Measurements from ENCODE around the gene TNFRSF9. TPM values are rescaled to one million over a fixed set of nuclear protein-coding genes. Genes with fewer than 3 reads are reported as not detected.

TNFRSF9 gene
- total and polyA plus RNA-seq, 4 donors = under 0.01 to 0.09 (median 0.02) TPM; not detected in 1

DNA sequence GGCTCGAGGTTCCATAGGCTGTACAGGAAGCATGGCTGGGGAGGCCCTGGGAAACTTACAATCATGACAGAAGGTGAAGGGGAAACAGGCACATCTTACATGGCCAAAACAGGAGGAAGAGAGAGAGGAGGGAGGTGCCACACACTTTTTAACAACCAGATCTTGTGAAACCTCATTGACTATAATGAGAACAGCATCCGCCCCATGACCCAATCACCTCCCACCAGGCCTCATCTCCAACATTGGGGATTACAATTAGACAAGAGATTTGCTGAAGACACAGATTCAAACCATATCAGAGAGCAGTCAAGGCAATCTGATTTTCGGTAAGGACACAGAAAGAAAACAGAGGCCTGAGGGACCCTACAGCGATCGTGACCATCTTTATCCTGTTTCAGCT, 41.7 kb downstream of the TNFRSF9 start:
- Histone ChIP-seq H3K4me3 (ENCODE audit: low read depth in 1 of 3, low read length in 3 of 3) (no peak overlapping the region), H3K9me3 (ENCODE audit: control insufficient read depth in 4 of 4, low read length in 3 of 4) (no peaks in the 10 kb centered on the region), H3K9ac (ENCODE audit: low read depth in 1 of 2, low read length in 2 of 2) (no peak overlapping the region), H3K4me1 (ENCODE audit: control insufficient read depth in 4 of 4, insufficient read depth in 4 of 4, low read length in 3 of 4) (peaks cover 0 to 3% (median 1%) of the 10 kb centered on the region in 4 donors), H3K36me3 (ENCODE audit: control insufficient read depth in 4 of 4, insufficient read depth in 3 of 4, low read depth in 1 of 4, low read length in 3 of 4) (no peaks in the 10 kb centered on the region), H3K27me3 (ENCODE audit: control insufficient read depth in 4 of 4, insufficient read depth in 4 of 4, low read length in 3 of 4) (no peaks in the 10 kb centered on the region), H3K27ac (ENCODE audit: low read depth in 1 of 2, low read length in 2 of 2) (no peak overlapping the region)
- TF ChIP-seq EGR1 (IDR thresholded peaks at IDR 0.05; ENCODE audit: low read depth in 2 of 2) (no peak), ATF3 (IDR thresholded peaks at IDR 0.05) (no peak)
- TF ChIP-seq, protein P1, sequence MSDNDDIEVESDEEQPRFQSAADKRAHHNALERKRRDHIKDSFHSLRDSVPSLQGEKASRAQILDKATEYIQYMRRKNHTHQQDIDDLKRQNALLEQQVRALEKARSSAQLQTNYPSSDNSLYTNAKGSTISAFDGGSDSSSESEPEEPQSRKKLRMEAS (IDR thresholded peaks at IDR 0.05) = no peak
- WGBS = 90% methylated on average over 5 of the region's 5 CpGs
- no peak for DNase-seq (ENCODE audit: low spot score)

DNA sequence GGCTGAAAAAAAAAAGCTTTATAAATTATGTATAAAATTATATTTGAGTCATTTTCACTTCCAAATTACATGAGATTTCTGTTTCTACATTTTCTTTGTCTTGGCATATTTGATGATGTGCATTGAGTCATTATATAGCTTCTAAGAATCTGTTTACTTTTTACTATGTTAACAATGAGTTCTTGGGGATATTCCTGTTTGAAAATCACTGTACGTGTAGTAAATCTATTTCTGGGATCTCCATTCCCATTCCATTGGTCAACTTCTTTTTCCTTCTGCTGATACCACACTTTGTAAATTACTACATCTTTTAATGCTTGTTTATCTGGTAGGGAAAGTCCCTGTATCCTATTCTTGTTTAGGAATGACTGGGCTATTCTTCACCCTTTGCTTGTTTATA, 43.6 kb downstream of the TNFRSF9 start:
- no peaks in the 10 kb centered on the region for H3K4me1 ChIP-seq (ENCODE audit: control insufficient read depth in 4 of 4, insufficient read depth in 4 of 4, low read length in 3 of 4)
- no peak overlapping the region for H3K4me3 ChIP-seq (ENCODE audit: low read depth in 1 of 3, low read length in 3 of 3)
- H3K9me3 ChIP-seq (ENCODE audit: control insufficient read depth in 4 of 4, low read length in 3 of 4) = no peaks in the 10 kb centered on the region
- WGBS = 56% methylated on average over 1 of the region's 1 CpG
- TF ChIP-seq ATF3 (IDR thresholded peaks at IDR 0.05) (no peak), NR2F2 (IDR thresholded peaks at IDR 0.05) (no peak), EGR1 (IDR thresholded peaks at IDR 0.05; ENCODE audit: low read depth in 2 of 2) (no peak), FOXA2 (IDR thresholded peaks at IDR 0.05) (no peak), SP1 (IDR thresholded peaks at IDR 0.05) (no peak), JUND (IDR thresholded peaks at IDR 0.05) (no peak), RAD21 (IDR thresholded peaks at IDR 0.05) (no peak), RXRA (IDR thresholded peaks at IDR 0.05) (no peak), YY1 (IDR thresholded peaks at IDR 0.05) (no peak), TAF1 (conservative IDR thresholded peaks at IDR 0.05) (no peak), FOXA1 (IDR thresholded peaks at IDR 0.05) (no peak), CTCF (IDR thresholded peaks at IDR 0.05; ENCODE audit: low read depth, low read length, missing input control) (no peak)
- TF ChIP-seq, protein P1 (IDR thresholded peaks at IDR 0.05) = no peak
- TF ChIP-seq, protein P2, sequence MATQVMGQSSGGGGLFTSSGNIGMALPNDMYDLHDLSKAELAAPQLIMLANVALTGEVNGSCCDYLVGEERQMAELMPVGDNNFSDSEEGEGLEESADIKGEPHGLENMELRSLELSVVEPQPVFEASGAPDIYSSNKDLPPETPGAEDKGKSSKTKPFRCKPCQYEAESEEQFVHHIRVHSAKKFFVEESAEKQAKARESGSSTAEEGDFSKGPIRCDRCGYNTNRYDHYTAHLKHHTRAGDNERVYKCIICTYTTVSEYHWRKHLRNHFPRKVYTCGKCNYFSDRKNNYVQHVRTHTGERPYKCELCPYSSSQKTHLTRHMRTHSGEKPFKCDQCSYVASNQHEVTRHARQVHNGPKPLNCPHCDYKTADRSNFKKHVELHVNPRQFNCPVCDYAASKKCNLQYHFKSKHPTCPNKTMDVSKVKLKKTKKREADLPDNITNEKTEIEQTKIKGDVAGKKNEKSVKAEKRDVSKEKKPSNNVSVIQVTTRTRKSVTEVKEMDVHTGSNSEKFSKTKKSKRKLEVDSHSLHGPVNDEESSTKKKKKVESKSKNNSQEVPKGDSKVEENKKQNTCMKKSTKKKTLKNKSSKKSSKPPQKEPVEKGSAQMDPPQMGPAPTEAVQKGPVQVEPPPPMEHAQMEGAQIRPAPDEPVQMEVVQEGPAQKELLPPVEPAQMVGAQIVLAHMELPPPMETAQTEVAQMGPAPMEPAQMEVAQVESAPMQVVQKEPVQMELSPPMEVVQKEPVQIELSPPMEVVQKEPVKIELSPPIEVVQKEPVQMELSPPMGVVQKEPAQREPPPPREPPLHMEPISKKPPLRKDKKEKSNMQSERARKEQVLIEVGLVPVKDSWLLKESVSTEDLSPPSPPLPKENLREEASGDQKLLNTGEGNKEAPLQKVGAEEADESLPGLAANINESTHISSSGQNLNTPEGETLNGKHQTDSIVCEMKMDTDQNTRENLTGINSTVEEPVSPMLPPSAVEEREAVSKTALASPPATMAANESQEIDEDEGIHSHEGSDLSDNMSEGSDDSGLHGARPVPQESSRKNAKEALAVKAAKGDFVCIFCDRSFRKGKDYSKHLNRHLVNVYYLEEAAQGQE (IDR thresholded peaks at IDR 0.05) = no peak
- H3K36me3 ChIP-seq (ENCODE audit: control insufficient read depth in 4 of 4, insufficient read depth in 3 of 4, low read depth in 1 of 4, low read length in 3 of 4) = no peaks in the 10 kb centered on the region
- DNase-seq (ENCODE audit: low spot score) = no peak
- no peaks in the 10 kb centered on the region for H3K27me3 ChIP-seq (ENCODE audit: control insufficient read depth in 4 of 4, insufficient read depth in 4 of 4, low read length in 3 of 4)
- H3K27ac ChIP-seq (ENCODE audit: low read depth in 1 of 2, low read length in 2 of 2) = no peak overlapping the region
- H3K9ac ChIP-seq (ENCODE audit: low read depth in 1 of 2, low read length in 2 of 2) = no peak overlapping the region
